MCF 10A (cell line): ENCODE results near the gene DDN. TPM values are rescaled to one million over a fixed set of nuclear protein-coding genes. Genes with fewer than 3 reads are reported as not detected.

ENCODE experiments used
- BruUV-seq: library from RNA; stranded (reverse); fragments of 400-500 nt; replicated peaks from 2 replicates; lab custom pipeline; 2021; lab: Mats Ljungman, UMichigan
- CTCF ChIA-PET: fragments of 300-600 bp; sonication (Branson Sonifier 250); formaldehyde crosslinking; extraction: SDS; loops from one replicate; lab custom pipeline; 2021; ENCODE audit warnings: antibody characterized with exemption, inconsistent platforms; lab: Yijun Ruan, JAX
- POLR2A ChIA-PET: fragments of 300-600, 350-650 bp; sonication (Branson Sonifier 250); formaldehyde crosslinking; extraction: SDS; loops from one replicate; lab custom pipeline; 2020; ENCODE audit warnings: antibody characterized with exemption, inconsistent platforms; lab: Yijun Ruan, JAX
- DNase-seq: peaks from one replicate; pipeline ENCODE4 v3.0.0-alpha.2; 2018; ENCODE audit not compliant: unreplicated experiment
- H3K27ac Mint-ChIP-seq: one replicate; pipeline ENCODE4 v1.8.0; 2022; ENCODE audit warnings: mild to moderate bottlenecking, low read depth, mixed read lengths; ENCODE audit not compliant: unreplicated experiment
- H3K27me3 Mint-ChIP-seq: one replicate; pipeline ENCODE4 v1.8.0; 2022; ENCODE audit warnings: mixed read lengths; ENCODE audit not compliant: insufficient read depth, unreplicated experiment
- H3K36me3 Mint-ChIP-seq: one replicate; pipeline ENCODE4 v1.8.0; 2022; ENCODE audit warnings: mild to moderate bottlenecking, moderate library complexity, mixed read lengths; ENCODE audit not compliant: insufficient read depth, unreplicated experiment
- H3K4me1 Mint-ChIP-seq: one replicate; pipeline ENCODE4 v1.8.0; 2022; ENCODE audit warnings: mixed read lengths; ENCODE audit not compliant: insufficient read depth, unreplicated experiment
- H3K4me3 Mint-ChIP-seq: one replicate; pipeline ENCODE4 v1.8.0; 2022; ENCODE audit warnings: mild to moderate bottlenecking, moderate library complexity, mixed read lengths; ENCODE audit not compliant: unreplicated experiment
- H3K9me3 Mint-ChIP-seq: one replicate; pipeline ENCODE4 v1.8.0; 2022; ENCODE audit warnings: mixed read lengths; ENCODE audit not compliant: unreplicated experiment
- CTCF ChIP-seq: fragments of 200-600 bp; IDR thresholded peaks from one replicate; pipeline ENCODE4 v1.8.0; 2022; ENCODE audit warnings: antibody characterized with exemption, mild to moderate bottlenecking; ENCODE audit not compliant: unreplicated experiment
- intact Hi-C: fragments of 100-400 bp; cut with micrococcal nuclease; formaldehyde crosslinking; loops from 2 replicates; pipeline ENCODE4 v1.14.1; 2022
- total RNA-seq: library from RNA; stranded (reverse); gene quantifications from 2 replicates; pipeline ENCODE4 v1.2.3, GENCODE V29; 2022

Gene DDN
- total RNA-seq, 1 experiment from 2014 or later, result 0.28 TPM

- no peak for TF ChIP-seq CTCF
- intact Hi-C loops, result no loop called here
- Mint-ChIP-seq H3K27ac (no peak overlapping the region), H3K36me3 (peaks cover 77% of the 10 kb centered on the region), H3K27me3 (no peaks in the 10 kb centered on the region), H3K4me1 (no peaks in the 10 kb centered on the region), H3K4me3 (no peak overlapping the region), H3K9me3 (no peaks in the 10 kb centered on the region)
- no TSS peak for BruUV-seq
- POLR2A ChIA-PET, result interaction anchor here (1.2 kb wide), 1 partner anchor 26 kb away, joined by 3 read pairs; no protein-coding TSS in a partner anchor
- CTCF ChIA-PET, result interaction anchor here (1.4 kb wide), 1 partner anchor 70 kb away, joined by 5 read pairs; no protein-coding TSS in a partner anchor
- no peak for DNase-seq
These were observed 29.6 kb upstream of the DDN start for GRCh38 chr12:49028666-49029275.

GRCh38 chr12:49027846-49028555 is 28.8 kb upstream of the DDN start:
- POLR2A ChIA-PET, result interaction anchor here (0.6 to 1.1 kb wide), 2 partner anchors 19 to 102 kb away, joined by 3 read pairs; partner anchors contain the start of gene TUBA1B
- no peak for TF ChIP-seq CTCF
- intact Hi-C loops, result no loop called here
- no peak for DNase-seq
- H3K27ac Mint-ChIP-seq, result no peak overlapping the region
- H3K36me3 Mint-ChIP-seq, result peaks cover 85% of the 10 kb centered on the region
- CTCF ChIA-PET, result interaction anchor here (0.5 to 1.1 kb wide), 4 partner anchors 9 to 203 kb away, joined by 3 to 4 read pairs (median 4); no protein-coding TSS in a partner anchor
- H3K4me1 Mint-ChIP-seq, result no peaks in the 10 kb centered on the region
- no TSS peak for BruUV-seq
- H3K9me3 Mint-ChIP-seq, result no peaks in the 10 kb centered on the region
- H3K27me3 Mint-ChIP-seq, result no peaks in the 10 kb centered on the region
- no peak overlapping the region for H3K4me3 Mint-ChIP-seq

- no TSS peak for BruUV-seq
- Mint-ChIP-seq H3K9me3 (no peaks in the 10 kb centered on the region), H3K36me3 (peaks cover 86% of the 10 kb centered on the region), H3K27me3 (no peaks in the 10 kb centered on the region), H3K4me3 (no peak overlapping the region), H3K27ac (no peak overlapping the region), H3K4me1 (no peaks in the 10 kb centered on the region)
- CTCF ChIA-PET, result interaction anchor here (1.1 kb wide), 1 partner anchor 174 kb away, joined by 4 read pairs; no protein-coding TSS in a partner anchor
- intact Hi-C loops, result no loop called here
- POLR2A ChIA-PET, result no interaction called here
- TF ChIP-seq CTCF, result no peak
- DNase-seq, result no peak
These were observed 27.7 kb upstream of the DDN start for GRCh38 chr12:49026678-49027480.
